Stimulated activated CD4-positive, alpha-beta T cell treated with anti-CD3 and anti-CD28 coated beads, Interleukin-4, amount 100 ng/mL, for 1 hour (primary cell): Measurements from ENCODE around the gene TMX3.

ENCODE experiments used
- DNase-seq: peaks from one replicate; pipeline ENCODE4 v3.0.0-alpha.2; 2020

TMX3 gene

GRCh38 chr18:68707646-68708045 lies 7.3 kb downstream of the TMX3 start:
- DNase-seq, result no peak

GRCh38 chr18:68705119-68705518 lies 9.8 kb downstream of the TMX3 start:
- DNase-seq, result no peak

- no peak for DNase-seq
These were observed 11.6 kb downstream of the TMX3 start for GRCh38 chr18:68703326-68703725.

GRCh38 chr18:68701353-68701752 lies 13.6 kb downstream of the TMX3 start:
- DNase-seq, result no peak

GRCh38 chr18:68699043-68699442 lies 15.9 kb downstream of the TMX3 start:
- DNase-seq, result no peak

- no peak for DNase-seq
These were observed 18.0 kb downstream of the TMX3 start for GRCh38 chr18:68696937-68697336.

GRCh38 chr18:68694316-68694715 lies 20.6 kb downstream of the TMX3 start:
- DNase-seq, result no peak

GRCh38 chr18:68693091-68693815 lies 21.7 kb downstream of the TMX3 start:
- no peak for DNase-seq

- DNase-seq, result no peak
These were observed 35.4 kb downstream of the TMX3 start for GRCh38 chr18:68679528-68679927.

GRCh38 chr18:68676913-68677312 lies 38.0 kb downstream of the TMX3 start:
- no peak for DNase-seq

- DNase-seq, result no peak
These were observed 47.8 kb downstream of the TMX3 start for GRCh38 chr18:68667121-68667520.

- DNase-seq, result no peak
These were observed 48.5 kb downstream of the TMX3 start for GRCh38 chr18:68666381-68666780.

GRCh38 chr18:68665628-68666027 lies 49.3 kb downstream of the TMX3 start:
- no peak for DNase-seq

GRCh38 chr18:68662754-68663153 lies 52.2 kb downstream of the TMX3 start:
- DNase-seq, result no peak

GRCh38 chr18:68660354-68661183 lies 54.3 kb downstream of the TMX3 start:
- DNase-seq, result no peak

GRCh38 chr18:68648191-68648590 lies 66.7 kb downstream of the TMX3 start:
- no peak for DNase-seq

GRCh38 chr18:68642003-68642402 lies 72.9 kb downstream of the TMX3 start:
- no peak for DNase-seq

- DNase-seq, result no peak
These were observed 74.0 kb downstream of the TMX3 start for GRCh38 chr18:68640861-68641260.

GRCh38 chr18:68638613-68639012 lies 76.3 kb downstream of the TMX3 start:
- DNase-seq, result no peak

GRCh38 chr18:68627812-68628211 lies 87.1 kb downstream of the TMX3 start:
- DNase-seq, result no peak
